Measurements from ENCODE around the gene KDM4E. TPM values are rescaled to one million over a fixed set of nuclear protein-coding genes. Genes with fewer than 3 reads are reported as not detected.

KDM4E gene
- not detected for total RNA-seq

DNA sequence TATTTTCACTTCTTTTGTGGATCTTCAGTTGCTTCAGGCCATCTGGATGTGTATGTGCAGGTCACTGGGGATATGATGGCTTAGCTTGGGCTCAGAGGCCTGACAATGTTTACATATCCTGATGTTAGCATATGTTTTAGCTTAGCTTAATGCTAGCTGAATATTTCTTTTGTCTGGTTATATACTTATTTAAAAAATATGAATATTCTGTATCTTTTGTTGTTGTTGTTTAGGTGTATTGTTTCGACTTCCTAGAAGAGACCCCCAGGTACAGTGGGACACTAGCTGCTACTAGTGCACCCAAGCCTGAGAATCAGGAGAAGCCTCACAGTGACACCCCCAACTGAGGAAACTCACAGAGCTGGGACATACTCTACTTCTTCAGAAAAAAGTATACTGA is at the start of gene KDM4E:
Gene KDM4E, plus strand, starts transcription at position 301 of the 400 bp plus-strand sequence. CDS start 300 bp downstream, outside the sequence.

DNA sequence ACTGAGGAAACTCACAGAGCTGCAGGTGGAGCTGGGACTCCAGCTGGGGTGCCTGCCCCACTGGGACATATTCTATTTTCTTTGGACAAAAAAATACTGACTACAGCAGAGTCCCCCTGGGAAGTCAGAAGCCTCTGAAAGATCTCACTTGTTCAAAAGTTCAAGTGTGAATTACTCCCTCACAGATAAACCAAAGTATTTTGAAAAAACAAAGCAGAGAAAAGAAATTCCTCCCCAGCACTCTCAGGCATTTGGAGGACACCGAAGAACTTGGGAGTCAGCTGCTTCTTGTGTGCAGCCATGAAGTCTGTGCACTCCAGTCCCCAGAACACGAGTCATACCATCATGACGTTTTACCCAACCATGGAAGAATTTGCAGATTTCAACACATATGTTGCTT is 24.1 kb downstream of the KDM4E start, which contains the start of gene KDM4F:
Gene KDM4F, plus strand, starts transcription at position 301 of the 400 bp plus-strand sequence.

DNA sequence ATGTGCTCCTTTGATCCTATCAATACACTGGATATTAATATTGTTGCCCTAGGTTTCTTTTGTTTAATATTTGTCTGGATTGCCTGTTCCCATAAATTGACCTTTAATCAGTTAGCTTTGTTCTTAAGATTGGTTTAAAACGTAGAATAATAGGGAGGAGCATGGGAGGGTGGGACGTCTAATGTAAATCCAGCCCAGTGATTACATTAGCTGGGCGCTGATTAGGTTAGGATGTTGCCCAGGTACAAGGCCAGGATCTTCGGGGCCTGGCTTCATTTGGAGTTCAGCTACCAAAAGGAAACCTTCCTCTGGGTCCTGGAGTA is 41.6 kb downstream of the KDM4E start, which contains the start of gene SRSF8:
Gene SRSF8, plus strand, starts transcription at position 204 of the 323 bp plus-strand sequence. CDS start 308 bp downstream, outside the sequence.

Other genes starting within 250 kb of the KDM4E start
- gene CWC15, start 51.7 kb upstream of the KDM4E start, total RNA-seq = 63.9 TPM
- gene KDM4D, start 51.5 kb upstream of the KDM4E start, total RNA-seq = 2.3 TPM
- not detected for gene KDM4F, start 24.2 kb downstream of the KDM4E start, total RNA-seq
- gene SRSF8, start 41.7 kb downstream of the KDM4E start, total RNA-seq = 29.9 TPM
- gene ENDOD1, start 64.6 kb downstream of the KDM4E start, total RNA-seq = 31.4 TPM
- gene SESN3, start 205.9 kb downstream of the KDM4E start, total RNA-seq = 204 TPM

Data from camera-type eye (tissue), 1 donor.